Measurements from ENCODE around the gene UHMK1. TPM values are rescaled to one million over a fixed set of nuclear protein-coding genes. Genes with fewer than 3 reads are reported as not detected.
A peak's percentile ranks its signal among the peaks of the same experiment; 100 is the strongest.
"Not testable (repeated sequence)": the region's sequence is repeated elsewhere in the genome, so short reads cannot be mapped to it uniquely, and the experiment has no call there.

The UHMK1 gene
- 10 to 100 TPM; 46.1 to 80.9 (median 68.8) TPM for polyA plus RNA-seq

GRCh38 chr1:162497723-162498495 is at the start of gene UHMK1:
TSS of gene UHMK1 (plus strand) at chr1:162497818. CDS start at chr1:162498001, 183 bp downstream.
- Mint-ChIP-seq H3K4me1 (peaks cover 40 to 58% of the 10 kb centered on the region in 2 donors), H3K27ac (peak within 1 kb of the TSS; percentile 88 to 99 (median 95)), H3K27me3 (ENCODE audit: low read depth in 3 of 3) (peaks cover 0 to 2% (median 2%) of the 10 kb centered on the region in 3 donors), H3K9me3 (no peaks in the 10 kb centered on the region), H3K36me3 (peaks cover 9 to 10% (median 10%) of the 10 kb centered on the region in 3 donors), H3K4me3 (peak within 1 kb of the TSS; percentile 88 to 97 (median 94))
- DNase-seq, result peak; percentile 88 to 91 (median 89)

- DNase-seq, H3K27ac Mint-ChIP-seq: not testable (repeated sequence)
Measured at GRCh38 chr1:162454361-162454760, 43.3 kb upstream of the UHMK1 start.

GRCh38 chr1:162456323-162456722 is 41.3 kb upstream of the UHMK1 start:
- H3K36me3 Mint-ChIP-seq, result no peaks in the 10 kb centered on the region
- H3K4me3 Mint-ChIP-seq, result no peak overlapping the region
- H3K9me3 Mint-ChIP-seq, result no peaks in the 10 kb centered on the region
- no peaks in the 10 kb centered on the region for H3K4me1 Mint-ChIP-seq
- peaks cover 0 to 2% (median 2%) of the 10 kb centered on the region in 3 donors for H3K27me3 Mint-ChIP-seq (ENCODE audit: low read depth in 3 of 3)
- DNase-seq, result peak in 1 of 3 donors; percentile 15
- H3K27ac Mint-ChIP-seq, result no peak overlapping the region

More at GRCh38 chr1:162454361-162454760, 43.3 kb upstream of the UHMK1 start:
- not testable (repeated sequence) for H3K4me3 Mint-ChIP-seq; H3K36me3 Mint-ChIP-seq; H3K4me1 Mint-ChIP-seq; H3K27me3 Mint-ChIP-seq (ENCODE audit: low read depth in 3 of 3); H3K9me3 Mint-ChIP-seq

GRCh38 chr1:162458236-162458635 is 39.4 kb upstream of the UHMK1 start:
- no peak overlapping the region for H3K4me3 Mint-ChIP-seq
- peaks cover 0 to 2% (median 0%) of the 10 kb centered on the region in 3 donors for H3K27me3 Mint-ChIP-seq (ENCODE audit: low read depth in 3 of 3)
- no peaks in the 10 kb centered on the region for H3K4me1 Mint-ChIP-seq
- DNase-seq, result no peak
- no peak overlapping the region for H3K27ac Mint-ChIP-seq
- no peaks in the 10 kb centered on the region for H3K9me3 Mint-ChIP-seq
- H3K36me3 Mint-ChIP-seq, result no peaks in the 10 kb centered on the region

GRCh38 chr1:162462425-162462824 is 35.2 kb upstream of the UHMK1 start:
- DNase-seq; H3K9me3 Mint-ChIP-seq; H3K4me3 Mint-ChIP-seq; H3K36me3 Mint-ChIP-seq; H3K27ac Mint-ChIP-seq; H3K4me1 Mint-ChIP-seq; H3K27me3 Mint-ChIP-seq (ENCODE audit: low read depth in 3 of 3): not testable (repeated sequence)

- DNase-seq, result no peak
- no peak overlapping the region for H3K27ac Mint-ChIP-seq
- H3K4me3 Mint-ChIP-seq, result no peak overlapping the region
- H3K4me1 Mint-ChIP-seq, result no peaks in the 10 kb centered on the region
- no peaks in the 10 kb centered on the region for H3K36me3 Mint-ChIP-seq
- no peaks in the 10 kb centered on the region for H3K9me3 Mint-ChIP-seq
- H3K27me3 Mint-ChIP-seq (ENCODE audit: low read depth in 3 of 3), result peaks cover 0 to 2% (median 2%) of the 10 kb centered on the region in 3 donors
Measured at GRCh38 chr1:162463021-162463420, 34.6 kb upstream of the UHMK1 start.

- Mint-ChIP-seq H3K9me3 (peaks cover 0 to 3% (median 0%) of the 10 kb centered on the region in 6 donors), H3K4me1 (no peaks in the 10 kb centered on the region), H3K27me3 (ENCODE audit: low read depth in 3 of 3) (peaks cover 0 to 2% (median 0%) of the 10 kb centered on the region in 3 donors), H3K4me3 (no peak overlapping the region), H3K27ac (peak overlapping the region in 1 of 6 donors; percentile 33), H3K36me3 (no peaks in the 10 kb centered on the region)
- no peak for DNase-seq
Measured at GRCh38 chr1:162466797-162467196, 30.8 kb upstream of the UHMK1 start.

GRCh38 chr1:162470216-162470615 is 27.4 kb upstream of the UHMK1 start:
- no peaks in the 10 kb centered on the region for H3K4me1 Mint-ChIP-seq
- no peak for DNase-seq
- no peaks in the 10 kb centered on the region for H3K27me3 Mint-ChIP-seq (ENCODE audit: low read depth in 3 of 3)
- H3K9me3 Mint-ChIP-seq, result peaks cover 0 to 4% (median 0%) of the 10 kb centered on the region in 6 donors
- no peak overlapping the region for H3K27ac Mint-ChIP-seq
- H3K4me3 Mint-ChIP-seq, result no peak overlapping the region
- H3K36me3 Mint-ChIP-seq, result no peaks in the 10 kb centered on the region

GRCh38 chr1:162471290-162471853 is 26.2 kb upstream of the UHMK1 start:
- H3K27me3 Mint-ChIP-seq (ENCODE audit: low read depth in 3 of 3), result peaks cover 0 to 2% (median 0%) of the 10 kb centered on the region in 3 donors

GRCh38 chr1:162475089-162475488 is 22.5 kb upstream of the UHMK1 start:
- H3K27ac Mint-ChIP-seq, result no peak overlapping the region
- H3K27me3 Mint-ChIP-seq (ENCODE audit: low read depth in 3 of 3), result peaks cover 0 to 2% (median 0%) of the 10 kb centered on the region in 3 donors
- H3K9me3 Mint-ChIP-seq, result peaks cover 0 to 18% (median 7%) of the 10 kb centered on the region in 6 donors
- H3K4me1 Mint-ChIP-seq, result no peaks in the 10 kb centered on the region
- no peak overlapping the region for H3K4me3 Mint-ChIP-seq
- H3K36me3 Mint-ChIP-seq, result peaks cover 0 to 3% (median 0%) of the 10 kb centered on the region in 3 donors
- DNase-seq, result no peak

More at GRCh38 chr1:162471290-162471853, 26.2 kb upstream of the UHMK1 start:
- Mint-ChIP-seq H3K27ac (no peak overlapping the region), H3K9me3 (peaks cover 0 to 6% (median 4%) of the 10 kb centered on the region in 6 donors), H3K36me3 (peaks cover 0 to 3% (median 0%) of the 10 kb centered on the region in 3 donors), H3K4me3 (no peak overlapping the region), H3K4me1 (no peaks in the 10 kb centered on the region)
- no peak for DNase-seq

GRCh38 chr1:162475539-162476185 is 22.0 kb upstream of the UHMK1 start:
- Mint-ChIP-seq H3K9me3 (peaks cover 0 to 18% (median 5%) of the 10 kb centered on the region in 6 donors), H3K36me3 (peaks cover 0 to 3% (median 0%) of the 10 kb centered on the region in 3 donors), H3K27me3 (ENCODE audit: low read depth in 3 of 3) (peaks cover 0 to 2% (median 0%) of the 10 kb centered on the region in 3 donors), H3K4me3 (no peak overlapping the region), H3K4me1 (no peaks in the 10 kb centered on the region), H3K27ac (no peak overlapping the region)
- peak in 1 of 3 donors; percentile 4 for DNase-seq

GRCh38 chr1:162476620-162477019 is 21.0 kb upstream of the UHMK1 start:
- Mint-ChIP-seq H3K36me3 (peaks cover 0 to 3% (median 0%) of the 10 kb centered on the region in 3 donors), H3K27ac (peak overlapping the region in 1 of 6 donors; percentile 16), H3K4me3 (no peak overlapping the region), H3K4me1 (no peaks in the 10 kb centered on the region), H3K9me3 (peaks cover 0 to 18% (median 5%) of the 10 kb centered on the region in 6 donors), H3K27me3 (ENCODE audit: low read depth in 3 of 3) (peaks cover 0 to 2% (median 0%) of the 10 kb centered on the region in 3 donors)
- DNase-seq, result no peak

GRCh38 chr1:162485236-162485635 is 12.4 kb upstream of the UHMK1 start:
- Mint-ChIP-seq H3K4me1 (no peaks in the 10 kb centered on the region), H3K9me3 (no peaks in the 10 kb centered on the region), H3K36me3 (peaks cover 0 to 9% (median 0%) of the 10 kb centered on the region in 3 donors), H3K27ac (no peak overlapping the region), H3K27me3 (ENCODE audit: low read depth in 3 of 3) (peaks cover 3 to 18% (median 10%) of the 10 kb centered on the region in 3 donors), H3K4me3 (no peak overlapping the region)
- DNase-seq, result no peak

- Mint-ChIP-seq H3K9me3 (no peaks in the 10 kb centered on the region), H3K27me3 (ENCODE audit: low read depth in 3 of 3) (peaks cover 6 to 18% (median 12%) of the 10 kb centered on the region in 3 donors), H3K4me1 (no peaks in the 10 kb centered on the region)
Measured at GRCh38 chr1:162487241-162487640, 10.4 kb upstream of the UHMK1 start.

More at GRCh38 chr1:162487241-162487640, 10.4 kb upstream of the UHMK1 start:
- DNase-seq, result no peak
- no peak overlapping the region for H3K27ac Mint-ChIP-seq
- H3K36me3 Mint-ChIP-seq, result peaks cover 0 to 14% (median 0%) of the 10 kb centered on the region in 3 donors
- no peak overlapping the region for H3K4me3 Mint-ChIP-seq
